Common myeloid progenitor, CD34-positive (primary cell): Measurements from ENCODE around the gene ST6GALNAC3.
"Not testable (repeated sequence)": the region's sequence is repeated elsewhere in the genome, so short reads cannot be mapped to it uniquely, and the experiment has no call there.

Source experiments
- CTCF ChIA-PET: fragments of 350-600 bp; sonication (Branson Sonifier 250); formaldehyde crosslinking; loops from one replicate; lab custom pipeline; 2021; ENCODE audit warnings: antibody characterized with exemption; lab: Charles Lee
- POLR2A ChIA-PET: fragments of 350-600 bp; sonication (Branson Sonifier 250); formaldehyde crosslinking; loops from one replicate; lab custom pipeline; 2021; ENCODE audit warnings: antibody characterized with exemption; lab: Charles Lee
- DNase-seq, 3 donors: peaks; one replicate each; pipeline versions ENCODE4 v3.0.0 to v3.0.0-alpha.2; 2013
- H3K27ac ChIP-seq, 2 experiments: 1 replicate in 1 of 2; 2 replicates in 1 of 2; pipeline ENCODE4 v1.7.0; 2013; ENCODE audit warnings: inconsistent platforms in 2 of 2, low read length in 2 of 2, mild to moderate bottlenecking in 2 of 2, low read depth in 1 of 2, moderate library complexity in 1 of 2; ENCODE audit not compliant: severe bottlenecking in 2 of 2, insufficient read depth in 1 of 2, poor library complexity in 1 of 2
- H3K27me3 ChIP-seq, 5 experiments: replicated peaks in 2 of 5; 1 replicate in 3 of 5; 2 replicates in 2 of 5; pipeline versions ENCODE4 v1.6.1 to v1.7.0; 2013; ENCODE audit warnings: low read length in 4 of 5, mild to moderate bottlenecking in 2 of 5, moderate library complexity in 2 of 5, inconsistent platforms in 1 of 5; ENCODE audit not compliant: insufficient read depth in 5 of 5, control insufficient read depth in 4 of 5
- H3K36me3 ChIP-seq, 4 experiments: 1 replicate in 2 of 4; 2 replicates in 2 of 4; pipeline versions ENCODE4 v1.6.1 to v1.7.0; 2013; ENCODE audit warnings: low read length in 3 of 4, control low read depth in 1 of 4, mild to moderate bottlenecking in 1 of 4; ENCODE audit not compliant: control insufficient read depth in 4 of 4, insufficient read depth in 4 of 4
- H3K4me1 ChIP-seq, 4 experiments: 1 replicate in 3 of 4; 2 replicates in 1 of 4; pipeline versions ENCODE4 v1.6.1 to v1.7.1; 2013; ENCODE audit warnings: low read length in 3 of 4, mild to moderate bottlenecking in 3 of 4, control low read depth in 1 of 4, inconsistent platforms in 1 of 4, moderate library complexity in 1 of 4; ENCODE audit not compliant: control insufficient read depth in 4 of 4, insufficient read depth in 4 of 4; ENCODE audit errors: control extremely low read depth in 1 of 4
- H3K4me3 ChIP-seq, 7 experiments: 1 replicate in 4 of 7; 2 replicates in 3 of 7; pipeline versions ENCODE4 v1.5.1 to v1.7.0; 2013; ENCODE audit warnings: mild to moderate bottlenecking in 7 of 7, low read length in 6 of 7, moderate library complexity in 6 of 7, inconsistent platforms in 2 of 7, low read depth in 2 of 7, control low read depth in 1 of 7; ENCODE audit not compliant: insufficient read depth in 4 of 7, control insufficient read depth in 1 of 7; ENCODE audit errors: extremely low read depth in 1 of 7
- H3K9me3 ChIP-seq, 5 experiments: 1 replicate in 4 of 5; 2 replicates in 1 of 5; pipeline versions ENCODE4 v1.6.1 to v1.7.1; 2013; ENCODE audit warnings: low read length in 4 of 5, mild to moderate bottlenecking in 2 of 5, inconsistent platforms in 1 of 5, low read depth in 1 of 5, moderate library complexity in 1 of 5; ENCODE audit not compliant: control insufficient read depth in 4 of 5, insufficient read depth in 2 of 5; ENCODE audit errors: control extremely low read depth in 1 of 5
- WGBS: methylation state at CpG from one replicate; pipeline ENCODE4 v1.1.5; 2013; ENCODE audit not compliant: insufficient coverage; 5-methylcytosine and 5-hydroxymethylcytosine counted together

ST6GALNAC3 gene

GRCh38 chr1:76640723-76641122 lies 566.2 kb downstream of the ST6GALNAC3 start:
- peaks cover 0 to 1% (median 0%) of the 10 kb centered on the region in 5 experiments for H3K9me3 ChIP-seq
- no peaks in the 10 kb centered on the region for H3K36me3 ChIP-seq
- H3K27ac ChIP-seq, result no peak overlapping the region
- H3K4me3 ChIP-seq, result no peak overlapping the region
- no peaks in the 10 kb centered on the region for H3K27me3 ChIP-seq
- ChIA-PET POLR2A (no interaction called here), CTCF (no interaction called here)
- no peak for DNase-seq
- H3K4me1 ChIP-seq, result no peaks in the 10 kb centered on the region

- Histone ChIP-seq H3K4me3 (no peak overlapping the region), H3K27me3 (no peaks in the 10 kb centered on the region), H3K27ac (no peak overlapping the region), H3K36me3 (no peaks in the 10 kb centered on the region), H3K9me3 (peaks cover 0 to 1% (median 0%) of the 10 kb centered on the region in 5 experiments), H3K4me1 (no peaks in the 10 kb centered on the region)
- 100% methylated on average over 3 of the region's 5 CpGs for WGBS
- no peak for DNase-seq
- POLR2A ChIA-PET, result no interaction called here
- CTCF ChIA-PET, result no interaction called here
Measured at GRCh38 chr1:76644139-76644538, 569.6 kb downstream of the ST6GALNAC3 start.

- H3K4me3 ChIP-seq, DNase-seq, H3K27ac ChIP-seq, CTCF ChIA-PET, POLR2A ChIA-PET, H3K9me3 ChIP-seq, H3K4me1 ChIP-seq, H3K36me3 ChIP-seq, H3K27me3 ChIP-seq: not testable (repeated sequence)
- WGBS, result 90% methylated on average over 2 of the region's 5 CpGs
Measured at GRCh38 chr1:76652860-76653259, 578.3 kb downstream of the ST6GALNAC3 start.

GRCh38 chr1:76657623-76658022 lies 583.1 kb downstream of the ST6GALNAC3 start:
- no peak for DNase-seq
- WGBS, result 100% methylated on average over 2 of the region's 2 CpGs
- no peaks in the 10 kb centered on the region for H3K4me1 ChIP-seq
- H3K9me3 ChIP-seq, result peaks cover 0 to 5% (median 0%) of the 10 kb centered on the region in 5 experiments
- ChIA-PET POLR2A (no interaction called here), CTCF (no interaction called here)
- H3K36me3 ChIP-seq, result no peaks in the 10 kb centered on the region
- no peak overlapping the region for H3K4me3 ChIP-seq
- H3K27me3 ChIP-seq, result no peaks in the 10 kb centered on the region
- H3K27ac ChIP-seq, result no peak overlapping the region

- peaks cover 0 to 3% (median 0%) of the 10 kb centered on the region in 5 experiments for H3K9me3 ChIP-seq
- no peaks in the 10 kb centered on the region for H3K27me3 ChIP-seq
- H3K27ac ChIP-seq, result no peak overlapping the region
- H3K4me1 ChIP-seq, result no peaks in the 10 kb centered on the region
- WGBS, result 100% methylated on average over 2 of the region's 4 CpGs
- no peak overlapping the region for H3K4me3 ChIP-seq
- no peak for DNase-seq
- CTCF ChIA-PET, result no interaction called here
- no peaks in the 10 kb centered on the region for H3K36me3 ChIP-seq
- POLR2A ChIA-PET, result no interaction called here
Measured at GRCh38 chr1:76659171-76659940, 584.8 kb downstream of the ST6GALNAC3 start.

- CTCF ChIA-PET, result no interaction called here
- no CpG with 5 or more reads among the region's 2 CpGs for WGBS
Measured at GRCh38 chr1:76661531-76661930, 587.0 kb downstream of the ST6GALNAC3 start.

GRCh38 chr1:76666499-76666898 lies 592.0 kb downstream of the ST6GALNAC3 start:
- DNase-seq, result no peak
- Histone ChIP-seq H3K9me3 (no peaks in the 10 kb centered on the region), H3K4me3 (no peak overlapping the region), H3K36me3 (no peaks in the 10 kb centered on the region), H3K27me3 (no peaks in the 10 kb centered on the region), H3K4me1 (no peaks in the 10 kb centered on the region), H3K27ac (no peak overlapping the region)
- WGBS, result no CpG with 5 or more reads among the region's 2 CpGs
- ChIA-PET POLR2A (no interaction called here), CTCF (no interaction called here)

More at GRCh38 chr1:76661531-76661930, 587.0 kb downstream of the ST6GALNAC3 start:
- Histone ChIP-seq H3K27me3 (no peaks in the 10 kb centered on the region), H3K27ac (no peak overlapping the region), H3K36me3 (no peaks in the 10 kb centered on the region), H3K4me3 (no peak overlapping the region), H3K4me1 (no peaks in the 10 kb centered on the region), H3K9me3 (peaks cover 0 to 3% (median 0%) of the 10 kb centered on the region in 5 experiments)
- POLR2A ChIA-PET, result no interaction called here
- no peak for DNase-seq
